SK-N-SH treated with all-trans-retinoic acid at 6 μM for 48 hours (cell line): ENCODE measurements around the gene BRAP.

ENCODE experiments used
- BACH2 ChIP-seq: fragments of 250-450 bp; sonication (Bioruptor Pico); IDR thresholded peaks from 2 replicates; pipeline ENCODE4 v1.9.0; 2021; ENCODE audit warnings: mild to moderate bottlenecking, borderline replicate concordance
- CREB5 ChIP-seq: fragments of 250-450 bp; sonication (Bioruptor Pico); IDR thresholded peaks from 2 replicates; pipeline ENCODE4 v1.5.1; 2020; ENCODE audit warnings: low read depth, mild to moderate bottlenecking, moderate library complexity
- CSDC2 ChIP-seq: fragments of 250-450 bp; sonication (Bioruptor Pico); IDR thresholded peaks from 2 replicates; pipeline ENCODE4 v1.5.0; 2020; ENCODE audit warnings: mild to moderate bottlenecking, moderate library complexity
- ESRRG ChIP-seq: fragments of 250-450 bp; sonication (Bioruptor Pico); IDR thresholded peaks from 2 replicates; pipeline ENCODE4 v1.6.1; 2021; ENCODE audit warnings: mild to moderate bottlenecking
- PATZ1 ChIP-seq: fragments of 250-450 bp; sonication (Bioruptor Pico); IDR thresholded peaks from 2 replicates; pipeline ENCODE4 v1.8.0; 2020; ENCODE audit warnings: mild to moderate bottlenecking, moderate library complexity, borderline replicate concordance
- ZNF70 ChIP-seq: fragments of 450-650 bp; formaldehyde crosslinking; IDR thresholded peaks from 2 replicates; pipeline ENCODE4 v1.5.0; 2020; ENCODE audit warnings: mild to moderate bottlenecking, moderate library complexity

GRCh38 chr12:111687255-111687654, 1.5 kb upstream of the BRAP start:
- no peak for TF ChIP-seq CREB5
- TF ChIP-seq BACH2, result no peak
- no peak for TF ChIP-seq ZNF70 (CRISPR knock-in tag)
- TF ChIP-seq PATZ1 (CRISPR knock-in tag), result no peak
- TF ChIP-seq CSDC2, result no peak
- no peak for TF ChIP-seq ESRRG
